GM12878 (cell line): ENCODE data around the gene HTR3C. TPM values are rescaled to one million over a fixed set of nuclear protein-coding genes. Genes with fewer than 3 reads are reported as not detected.

Experiments used
- ATAC-seq: fragments of 200-7000 bp; cut with Tn5 transposase; 3 replicates; pipeline ENCODE4 v1.9.1; 2020; ENCODE audit warnings: mild to moderate bottlenecking, moderate library complexity
- BruUV-seq: library from RNA; stranded (reverse); fragments of 400-500 nt; replicated peaks from 2 replicates; lab custom pipeline; 2021; lab: Mats Ljungman, UMichigan
- CTCF ChIA-PET: fragments of 300-600 bp; sonication (Branson Sonifier 250); formaldehyde crosslinking; extraction: SDS; loops from one replicate; lab custom pipeline; 2021; ENCODE audit warnings: inconsistent platforms; lab: Yijun Ruan, JAX
- POLR2A ChIA-PET: fragments of 350-600 bp; formaldehyde crosslinking; extraction: SDS; loops from one replicate; lab custom pipeline; 2021; ENCODE audit warnings: inconsistent platforms; lab: Charles Lee
- RAD21 ChIA-PET: fragments of 300-600 bp; sonication (Branson Sonifier 250); formaldehyde crosslinking; loops from one replicate; lab custom pipeline; 2023; ENCODE audit warnings: antibody characterized with exemption; ENCODE audit not compliant: unreplicated experiment; lab: Charles Lee
- SMC1A ChIA-PET: fragments of 300-600 bp; sonication (Branson Sonifier 250); formaldehyde crosslinking; loops from one replicate; lab custom pipeline; 2023; ENCODE audit not compliant: unreplicated experiment, uncharacterized antibody; lab: Charles Lee
- DNase-seq: peaks from one replicate; pipeline ENCODE4 v3.0.0-alpha.2; 2011; ENCODE audit warnings: low read depth, low spot score
- FAIRE-seq: peaks from 3 replicates; lab custom pipeline; 2011; peaks lifted over from hg19 to GRCh38; lab: Jason Lieb, UNC
- H2AFZ ChIP-seq: 2 replicates; pipeline ENCODE4 v1.6.0; 2011; ENCODE audit warnings: low read depth, low read length, control low read depth; ENCODE audit not compliant: control insufficient read depth
- H3K27ac ChIP-seq: 2 replicates; pipeline ENCODE4 v1.5.1; 2011; ENCODE audit warnings: control low read depth; ENCODE audit not compliant: control insufficient read depth, insufficient read depth
- H3K27me3 ChIP-seq, 2 experiments: replicated peaks in 1 of 2; 2 replicates each; pipeline versions ENCODE4 v1.6.0 to v1.6.1; 2011; ENCODE audit warnings: low read length in 1 of 2; ENCODE audit not compliant: control insufficient read depth in 2 of 2, insufficient read depth in 2 of 2
- H3K36me3 ChIP-seq, 2 experiments: 2 replicates each; pipeline ENCODE4 v1.5.1; 2011; ENCODE audit warnings: low read length in 1 of 2; ENCODE audit not compliant: control insufficient read depth in 2 of 2, insufficient read depth in 2 of 2
- H3K4me1 ChIP-seq: 2 replicates; pipeline ENCODE4 v1.6.1; 2011; ENCODE audit warnings: mild to moderate bottlenecking, low read length, moderate library complexity, mixed read lengths; ENCODE audit not compliant: control insufficient read depth, insufficient read depth
- H3K4me2 ChIP-seq: 2 replicates; pipeline ENCODE4 v1.6.0; 2011; ENCODE audit warnings: control low read depth; ENCODE audit not compliant: control insufficient read depth, insufficient read depth
- H3K4me3 ChIP-seq: fragments of 200-600 bp; sonication (generic); 2 replicates; pipeline ENCODE4 v1.5.1; 2016
- H3K79me2 ChIP-seq: 2 replicates; pipeline ENCODE4 v1.6.0; 2011; ENCODE audit warnings: low read length; ENCODE audit not compliant: control insufficient read depth, insufficient read depth
- H3K9ac ChIP-seq: 2 replicates; pipeline ENCODE4 v1.8.0; 2011; ENCODE audit warnings: low read length, control low read depth, mixed read lengths; ENCODE audit not compliant: control insufficient read depth, insufficient read depth
- H3K9me3 ChIP-seq: replicated peaks from 3 replicates; pipeline ENCODE4 v1.5.1; 2011; ENCODE audit warnings: mild to moderate bottlenecking, low read length; ENCODE audit not compliant: control insufficient read depth, insufficient read depth
- H4K20me1 ChIP-seq: 2 replicates; pipeline ENCODE4 v1.6.0; 2011; ENCODE audit not compliant: control insufficient read depth, insufficient read depth
- CUX1 ChIP-seq: IDR thresholded peaks from 2 replicates; pipeline ENCODE4 v1.6.1; 2012; ENCODE audit warnings: improper control_type of control experiment, low read depth, low read length; ENCODE audit not compliant: insufficient replicate concordance
- DPF2 ChIP-seq: fragments of 450-650 bp; IDR thresholded peaks from 2 replicates; pipeline ENCODE4 v1.6.1; 2017; ENCODE audit warnings: mild to moderate bottlenecking
- ELK1 ChIP-seq: IDR thresholded peaks from 2 replicates; pipeline ENCODE4 v1.6.1; 2012; ENCODE audit warnings: low read depth, low read length, improper control_type of control experiment
- GATAD2B ChIP-seq: fragments of 450-650 bp; conservative IDR thresholded peaks from 2 replicates; pipeline ENCODE4 v1.6.1; 2017; ENCODE audit warnings: low read depth, mild to moderate bottlenecking, moderate library complexity
- MAX ChIP-seq: IDR thresholded peaks from 2 replicates; pipeline ENCODE4 v1.6.1; 2012; ENCODE audit warnings: low read depth, low read length, improper control_type of control experiment
- MEF2B ChIP-seq: fragments of 450-650 bp; IDR thresholded peaks from 2 replicates; pipeline ENCODE4 v1.6.1; 2018; ENCODE audit warnings: mild to moderate bottlenecking, moderate library complexity; ENCODE audit not compliant: partially characterized antibody, poor library complexity, severe bottlenecking
- NFIC ChIP-seq: IDR thresholded peaks from 2 replicates; pipeline ENCODE4 v1.6.1; 2012; ENCODE audit warnings: low read depth, mild to moderate bottlenecking, inconsistent platforms, low read length, moderate library complexity
- NKRF ChIP-seq: fragments of 450-650 bp; conservative IDR thresholded peaks from 2 replicates; pipeline ENCODE4 v1.6.1; 2017; ENCODE audit warnings: mild to moderate bottlenecking, moderate library complexity
- NRF1 ChIP-seq: conservative IDR thresholded peaks from 2 replicates; pipeline ENCODE4 v1.6.1; 2011; ENCODE audit warnings: mild to moderate bottlenecking, low read depth, low read length, improper control_type of control experiment
- SMAD1 ChIP-seq: fragments of 450-650 bp; IDR thresholded peaks from 2 replicates; pipeline ENCODE4 v1.6.1; 2018; ENCODE audit warnings: mild to moderate bottlenecking, low read depth; ENCODE audit not compliant: partially characterized antibody
- SMARCA5 ChIP-seq: fragments of 450-650 bp; IDR thresholded peaks from 2 replicates; pipeline ENCODE4 v1.6.1; 2017; ENCODE audit warnings: mild to moderate bottlenecking
- SREBF1 ChIP-seq: IDR thresholded peaks from 2 replicates; pipeline ENCODE4 v1.6.1; 2012; ENCODE audit warnings: mild to moderate bottlenecking, low read length
- TAF1 ChIP-seq: IDR thresholded peaks from 2 replicates; pipeline ENCODE4 v1.6.1; 2011; ENCODE audit warnings: mild to moderate bottlenecking, low read depth, low read length, borderline replicate concordance
- ZNF622 ChIP-seq: fragments of 450-650 bp; IDR thresholded peaks from 2 replicates; pipeline ENCODE4 v1.6.1; 2017; ENCODE audit warnings: mild to moderate bottlenecking, inconsistent platforms
- WGBS: methylation state at CpG from one replicate; pipeline ENCODE4 v1.1.6; 2016; ENCODE audit warnings: low lambda C conversion rate; ENCODE audit not compliant: insufficient replicate concordance, insufficient coverage; ENCODE audit errors: missing lambda C conversion rate; 5-methylcytosine and 5-hydroxymethylcytosine counted together
- in situ Hi-C: fragments of 300-500 bp; cut with MboI; formaldehyde crosslinking; loops from 9 replicates; pipeline ENCODE4 v1.14.3; 2018; ENCODE audit warnings: mixed read lengths
- intact Hi-C: fragments of 100-400 bp; cut with micrococcal nuclease; formaldehyde crosslinking; loops from one replicate; pipeline ENCODE4 v1.14.2; 2022; ENCODE audit not compliant: unreplicated experiment
- polyA plus RNA-seq, 11 experiments: library from polyadenylated mRNA; depleted of rRNA in 4 of 11; unstranded in 6 of 11; stranded (reverse) in 5 of 11; fragments of >200 nt; fragmentation: Nextera tagmentation in 4 of 11; fragmentation: Illumina TruSeq in 1 of 11; extraction: Ambion mirVana in 4 of 11; extraction: Trizol in 1 of 11; gene quantifications; 1 replicate in 1 of 11; 2 replicates in 10 of 11; pipeline versions ENCODE4 v1.2.1 to v1.2.3, GENCODE V29; 2011 to 2016; ENCODE audit warnings: inconsistent platforms in 2 of 11, missing spikeins in 2 of 11, low read depth in 1 of 11
- total RNA-seq, 4 experiments: library from RNA; depleted of rRNA in 3 of 4; stranded (reverse); fragments of >200 nt in 3 of 4; fragmentation: Illumina TruSeq in 1 of 4; extraction: Trizol in 1 of 4; gene quantifications; 2 replicates each; pipeline versions ENCODE4 v1.2.1 to v1.2.3, GENCODE V29; 2013 to 2021

The HTR3C gene
- total and polyA plus RNA-seq, 10 of the 15 experiments (the other 5 are each of a cell fraction or from before 2014, with no cell fraction given) = not detected

GRCh38 chr3:184045995-184046394 lies 6.9 kb upstream of the HTR3C start:
- no peak overlapping the region for H3K4me2 ChIP-seq
- intact Hi-C loops (no loop called here), in situ Hi-C loops (no loop called here)
- H4K20me1 ChIP-seq = no peaks in the 10 kb centered on the region
- SMC1A ChIA-PET = no interaction called here
- FAIRE-seq = no peak
- no peak for DNase-seq
- POLR2A ChIA-PET = no interaction called here
- H3K79me2 ChIP-seq = no peaks in the 10 kb centered on the region
- H2AFZ ChIP-seq = no peak overlapping the region
- H3K27me3 ChIP-seq = no peaks in the 10 kb centered on the region
- H3K9me3 ChIP-seq = no peaks in the 10 kb centered on the region
- H3K4me3 ChIP-seq = no peak overlapping the region
- CTCF ChIA-PET = no interaction called here
- BruUV-seq = no TSS peak
- whole genome bisulfite sequencing = 74% methylated on average over 5 of the region's 5 CpGs
- RAD21 ChIA-PET = no interaction called here
- no peak overlapping the region for H3K9ac ChIP-seq
- H3K4me1 ChIP-seq = no peaks in the 10 kb centered on the region
- no peaks in the 10 kb centered on the region for H3K36me3 ChIP-seq
- no peak for ATAC-seq
- H3K27ac ChIP-seq = no peak overlapping the region
- TF ChIP-seq SREBF1 (no peak), SMARCA5 (no peak), NRF1 (no peak), SMAD1 (no peak), TAF1 (no peak), GATAD2B (no peak), ZNF622 (no peak), NFIC (no peak), CUX1 (no peak), MAX (no peak), ELK1 (no peak), MEF2B (no peak), NKRF (no peak), DPF2 (no peak)
